ENCODE results near the gene DEFB126. TPM values are rescaled to one million over a fixed set of nuclear protein-coding genes. Genes with fewer than 3 reads are reported as not detected.

Gene DEFB126
- total RNA-seq (2021; ENCODE audit: unreplicated experiment) (not detected), Bru-seq, nascent RNA (not detected), BruChase-seq, experiment 1, labeled RNA remaining after a 2-hour chase (not detected), BruChase-seq, experiment 2, labeled RNA remaining after a 6-hour chase (not detected)
- polyA plus RNA-seq (2012; ENCODE audit: insufficient read length), result not detected
- long read RNA-seq, result 0 reads

GRCh38 chr20:142290-142689 is at the start of gene DEFB126:
TSS of gene DEFB126 (plus strand) at chr20:142590. CDS start at chr20:142629, 39 bp downstream.
- DNase-seq (ENCODE audit: low read depth, low spot score) (no peak), ATAC-seq (no peak)
- H3K27me3 ChIP-seq (ENCODE audit: control insufficient read depth, insufficient read depth, low read length), result peaks cover 43% of the 10 kb centered on the region
- no peaks in the 10 kb centered on the region for H3K9me3 ChIP-seq (ENCODE audit: control insufficient read depth, insufficient read depth, low read depth, low read length)
- ChIA-PET CTCF (no interaction called here), POLR2A (no interaction called here)
- H3K4me3 ChIP-seq (ENCODE audit: low read depth in 2 of 2, low read length in 2 of 2), result no peak within 1 kb of the TSS
- TF ChIP-seq REST (IDR thresholded peaks at IDR 0.05; ENCODE audit: insufficient read depth in 1 of 2, low read depth in 2 of 2, low read length in 1 of 2) (no peak), CTCF (IDR thresholded peaks at IDR 0.05) (no peak), SIN3A (IDR thresholded peaks at IDR 0.05; ENCODE audit: borderline replicate concordance, insufficient read depth, low read depth, low read length) (no peak)
- H3K27ac ChIP-seq (ENCODE audit: low read length), result no peak within 1 kb of the TSS
- in situ Hi-C loops (cut with HindIII; ENCODE audit: low pct_unique_long_range_greater_than_20kb, low sequenced_read_pairs), result no loop called here
- no peaks in the 10 kb centered on the region; the same call in 1 of the 2 replicates for H3K36me3 ChIP-seq (ENCODE audit: control insufficient read depth, insufficient read depth, low read length)
- intact Hi-C loops (cut with micrococcal nuclease; ENCODE audit: unreplicated experiment), result no loop called here
- BruUV-seq (replicated peaks), result no TSS peak
- no peaks in the 10 kb centered on the region for H3K4me1 ChIP-seq (ENCODE audit: control insufficient read depth, insufficient read depth, low read length)

- Histone ChIP-seq H3K4me1 (ENCODE audit: control insufficient read depth, insufficient read depth, low read length) (no peaks in the 10 kb centered on the region), H3K4me3 (ENCODE audit: low read depth in 2 of 2, low read length in 2 of 2) (no peak overlapping the region), H3K9me3 (ENCODE audit: control insufficient read depth, insufficient read depth, low read depth, low read length) (peaks cover 4% of the 10 kb centered on the region; the same call in 1 of the 2 replicates), H3K27ac (ENCODE audit: low read length) (no peak overlapping the region), H3K36me3 (ENCODE audit: control insufficient read depth, insufficient read depth, low read length) (no peaks in the 10 kb centered on the region), H3K27me3 (ENCODE audit: control insufficient read depth, insufficient read depth, low read length) (peaks cover 23% of the 10 kb centered on the region)
- intact Hi-C loops (cut with micrococcal nuclease; ENCODE audit: unreplicated experiment), result no loop called here
- CTCF ChIA-PET, result no interaction called here
- ATAC-seq, result no peak
- DNase-seq (ENCODE audit: low read depth, low spot score), result no peak
- in situ Hi-C loops (cut with HindIII; ENCODE audit: low pct_unique_long_range_greater_than_20kb, low sequenced_read_pairs), result no loop called here
- TF ChIP-seq SIN3A (IDR thresholded peaks at IDR 0.05; ENCODE audit: borderline replicate concordance, insufficient read depth, low read depth, low read length) (no peak), REST (IDR thresholded peaks at IDR 0.05; ENCODE audit: insufficient read depth in 1 of 2, low read depth in 2 of 2, low read length in 1 of 2) (no peak), POLR2AphosphoS5 (IDR thresholded peaks at IDR 0.05; ENCODE audit: low read depth, low read length) (no peak), CTCF (IDR thresholded peaks at IDR 0.05) (no peak), TCF7L2 (IDR thresholded peaks at IDR 0.05; ENCODE audit: low read depth, low read length) (no peak)
- no TSS peak for BruUV-seq (replicated peaks)
- POLR2A ChIA-PET, result no interaction called here
These were observed 48.7 kb upstream of the DEFB126 start for GRCh38 chr20:93641-94040.

Measured in Panc1 (cell line).